GM23338 (cell line): ENCODE data around the gene BRSK1. TPM values are rescaled to one million over a fixed set of nuclear protein-coding genes. Genes with fewer than 3 reads are reported as not detected.
"Not testable (repeated sequence)": the region's sequence is repeated elsewhere in the genome, so short reads cannot be mapped to it uniquely, and the experiment has no call there.

Experiments used
- ATAC-seq: fragments of 200-7000 bp; cut with Tn5 transposase; 3 replicates; pipeline ENCODE4 v1.9.1; 2020
- DNase-seq: peaks from one replicate; pipeline ENCODE4 v3.0.0-alpha.2; 2015; ENCODE audit warnings: low spot score
- H2AFZ ChIP-seq: fragments of 200-600 bp; sonication (generic); 2 replicates; pipeline ENCODE4 v1.8.0; 2016; ENCODE audit warnings: antibody characterized with exemption, mild to moderate bottlenecking, moderate library complexity
- H3F3A ChIP-seq: fragments of 200-600 bp; sonication (generic); replicated peaks from 2 replicates; pipeline ENCODE4 v1.8.0; 2017; ENCODE audit warnings: antibody characterized with exemption, mixed run types, low read depth
- H3K27ac ChIP-seq: fragments of 200-600 bp; sonication (generic); 2 replicates; pipeline ENCODE4 v1.6.1; 2016; ENCODE audit warnings: low read depth
- H3K27me3 ChIP-seq: fragments of 200-600 bp; sonication (generic); 2 replicates; pipeline ENCODE4 v1.8.0; 2016; ENCODE audit warnings: mild to moderate bottlenecking, mixed run types, moderate library complexity; ENCODE audit not compliant: insufficient read depth
- H3K36me3 ChIP-seq: fragments of 200-600 bp; sonication (generic); 2 replicates; pipeline ENCODE4 v1.8.0; 2016; ENCODE audit warnings: mild to moderate bottlenecking; ENCODE audit not compliant: insufficient read depth
- H3K4me1 ChIP-seq: fragments of 200-600 bp; sonication (generic); 2 replicates; pipeline ENCODE4 v1.8.0; 2016; ENCODE audit warnings: mild to moderate bottlenecking, moderate library complexity; ENCODE audit not compliant: insufficient read depth
- H3K4me2 ChIP-seq: fragments of 200-600 bp; sonication (generic); 2 replicates; pipeline ENCODE4 v1.7.1; 2017; ENCODE audit warnings: mixed run types
- H3K4me3 ChIP-seq: fragments of 200-600 bp; sonication (generic); 2 replicates; pipeline ENCODE4 v1.6.1; 2016; ENCODE audit warnings: mixed run types
- H3K79me2 ChIP-seq: fragments of 200-600 bp; sonication (generic); replicated peaks from 2 replicates; pipeline ENCODE4 v1.8.0; 2017; ENCODE audit warnings: mild to moderate bottlenecking; ENCODE audit not compliant: insufficient read depth
- H3K9me2 ChIP-seq: fragments of 200-600 bp; sonication (generic); 2 replicates; pipeline ENCODE4 v1.8.0; 2017; ENCODE audit not compliant: insufficient read depth
- H4K20me1 ChIP-seq: fragments of 200-600 bp; sonication (generic); replicated peaks from 2 replicates; pipeline ENCODE4 v1.8.0; 2017; ENCODE audit warnings: mild to moderate bottlenecking; ENCODE audit not compliant: insufficient read depth
- H3K27ac Mint-ChIP-seq: 2 replicates; pipeline ENCODE4 v1.8.0; 2020; ENCODE audit warnings: inconsistent platforms, mild to moderate bottlenecking, moderate library complexity, mixed read lengths
- H3K27me3 Mint-ChIP-seq: 3 replicates; pipeline ENCODE4 v1.8.0; 2022; ENCODE audit warnings: low read depth, mild to moderate bottlenecking, moderate library complexity, mixed read lengths, inconsistent platforms; ENCODE audit not compliant: insufficient read depth, poor library complexity
- H3K36me3 Mint-ChIP-seq: 3 replicates; pipeline ENCODE4 v1.8.0; 2021; ENCODE audit warnings: low read depth, mild to moderate bottlenecking, inconsistent platforms, moderate library complexity, mixed read lengths
- H3K4me1 Mint-ChIP-seq: 3 replicates; pipeline ENCODE4 v1.8.0; 2020; ENCODE audit warnings: mild to moderate bottlenecking, inconsistent platforms, mixed read lengths
- H3K4me3 Mint-ChIP-seq: 3 replicates; pipeline ENCODE4 v1.8.0; 2021; ENCODE audit warnings: moderate library complexity, mild to moderate bottlenecking, inconsistent platforms, mixed read lengths
- H3K9me3 Mint-ChIP-seq: 3 replicates; pipeline ENCODE4 v1.8.0; 2020; ENCODE audit warnings: moderate library complexity, mild to moderate bottlenecking, inconsistent platforms, mixed read lengths
- CREB1 ChIP-seq: fragments of 250-450 bp; sonication (Bioruptor Pico); IDR thresholded peaks from 2 replicates; pipeline ENCODE4 v1.5.0; 2020; ENCODE audit warnings: low read depth, mild to moderate bottlenecking, moderate library complexity
- EZH2 ChIP-seq: fragments of 200-600 bp; sonication (generic); IDR thresholded peaks from one replicate; pipeline ENCODE4 v1.8.0; 2017; ENCODE audit warnings: antibody characterized with exemption, mild to moderate bottlenecking, low read depth; ENCODE audit not compliant: unreplicated experiment
- EZH2phosphoT487 ChIP-seq: fragments of 200-600 bp; sonication (generic); IDR thresholded peaks from one replicate; pipeline ENCODE4 v1.8.1; 2018; ENCODE audit warnings: antibody characterized with exemption; ENCODE audit not compliant: unreplicated experiment
- JUNB ChIP-seq: IDR thresholded peaks from one replicate; pipeline ENCODE4 v1.6.1; 2016; ENCODE audit warnings: antibody characterized with exemption; ENCODE audit not compliant: unreplicated experiment
- NANOG ChIP-seq: IDR thresholded peaks from 2 replicates; pipeline ENCODE4 v1.6.1; 2016; ENCODE audit warnings: antibody characterized with exemption, borderline replicate concordance
- POLR2AphosphoS5 ChIP-seq: IDR thresholded peaks from 2 replicates; pipeline ENCODE4 v1.6.1; 2016; ENCODE audit warnings: antibody characterized with exemption, low read depth
- ZNF114 ChIP-seq: fragments of 250-450 bp; sonication (Bioruptor Pico); IDR thresholded peaks from 2 replicates; pipeline ENCODE4 v1.5.0; 2020; ENCODE audit warnings: mild to moderate bottlenecking, moderate library complexity
- polyA plus RNA-seq: library from polyadenylated mRNA; unstranded; fragments of >200 nt; fragmentation: Nextera tagmentation; extraction: Ambion mirVana; gene quantifications from 2 replicates; pipeline ENCODE4 v1.2.1, GENCODE V29; 2016
- total RNA-seq: library from RNA; depleted of rRNA; stranded (reverse); fragments of >200 nt; shearing (Covaris generic); gene quantifications from 2 replicates; pipeline ENCODE4 v1.2.3, GENCODE V29; 2014
- TF ChIP-seq, protein P1 (sequence below): IDR thresholded peaks from 2 replicates; pipeline ENCODE4 v1.6.1; 2016; ENCODE audit warnings: antibody characterized with exemption
- TF ChIP-seq, protein P2 (sequence below): IDR thresholded peaks from one replicate; pipeline ENCODE4 v1.6.1; 2018; ENCODE audit warnings: antibody characterized with exemption; ENCODE audit not compliant: unreplicated experiment

BRSK1 gene
- total and polyA plus RNA-seq, 2 experiments from 2014 or later, result 2.3 to 17.2 TPM

DNA sequence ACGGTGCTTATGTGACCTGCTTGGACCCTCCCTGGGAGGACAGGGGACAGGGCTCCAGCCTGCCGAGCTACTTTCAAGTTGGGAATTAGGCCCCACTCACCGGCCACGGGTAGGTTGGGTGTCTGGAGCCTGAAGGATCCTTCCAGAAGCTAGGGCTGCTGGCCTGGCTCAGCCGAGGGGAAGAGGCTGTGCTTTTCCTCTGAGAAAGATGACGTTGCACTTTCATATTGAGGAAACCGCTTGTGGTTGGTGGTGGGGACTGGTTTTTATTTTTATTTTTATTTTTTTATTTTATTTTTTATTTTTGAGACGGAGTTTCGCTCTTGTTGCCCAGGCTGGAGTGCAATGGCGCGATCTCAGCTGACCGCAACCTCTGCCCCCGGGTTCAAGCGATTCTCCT lies 41.4 kb downstream of the BRSK1 start, which contains the start of gene TMEM150B:
TMEM150B (minus strand) TSS at position 170 of the 400 bp plus-strand sequence. CDS start 4,305 bp downstream, outside the sequence.
- Mint-ChIP-seq H3K27ac (no peak within 1 kb of the TSS; the same call in 1 of the 2 replicates), H3K27me3 (peaks cover 13% of the 10 kb centered on the region)
- H3K27me3 ChIP-seq, result no peaks in the 10 kb centered on the region

DNA sequence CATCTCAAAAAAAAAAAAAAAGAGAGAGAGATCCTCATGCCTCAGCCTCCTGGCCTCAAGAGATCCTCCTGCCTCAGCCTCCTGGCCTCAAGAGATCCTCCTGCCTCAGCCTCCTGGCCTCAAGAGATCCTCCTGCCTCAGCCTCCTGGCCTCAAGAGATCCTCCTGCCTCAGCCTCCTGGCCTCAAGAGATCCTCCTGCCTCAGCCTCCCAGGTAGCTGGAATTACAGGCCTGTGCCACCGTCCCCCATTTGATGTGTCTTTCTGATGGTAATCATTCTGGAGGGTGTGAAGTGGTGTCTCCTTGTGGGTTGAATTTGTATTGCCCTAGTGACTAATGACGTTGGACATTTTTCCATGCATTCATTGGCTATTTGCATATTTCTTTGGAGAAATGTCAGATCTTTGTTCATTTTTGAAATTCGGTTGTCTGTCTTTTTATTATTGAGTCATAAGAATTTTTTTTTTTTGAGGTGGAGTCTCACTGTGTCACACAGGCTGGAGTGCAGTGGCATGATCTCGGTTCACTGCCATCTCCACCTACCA lies 45.0 kb downstream of the BRSK1 start:
- DNase-seq, H3K4me2 ChIP-seq, ATAC-seq: not testable (repeated sequence)

More for the DNA sequence above, 41.4 kb downstream of the BRSK1 start, which contains the start of gene TMEM150B:
- TF ChIP-seq POLR2AphosphoS5 (no peak), EZH2phosphoT487 (no peak), NANOG (no peak), JUNB (no peak), ZNF114 (CRISPR knock-in tag) (no peak), CREB1 (CRISPR knock-in tag) (no peak), EZH2 (no peak)
- TF ChIP-seq, protein P1, sequence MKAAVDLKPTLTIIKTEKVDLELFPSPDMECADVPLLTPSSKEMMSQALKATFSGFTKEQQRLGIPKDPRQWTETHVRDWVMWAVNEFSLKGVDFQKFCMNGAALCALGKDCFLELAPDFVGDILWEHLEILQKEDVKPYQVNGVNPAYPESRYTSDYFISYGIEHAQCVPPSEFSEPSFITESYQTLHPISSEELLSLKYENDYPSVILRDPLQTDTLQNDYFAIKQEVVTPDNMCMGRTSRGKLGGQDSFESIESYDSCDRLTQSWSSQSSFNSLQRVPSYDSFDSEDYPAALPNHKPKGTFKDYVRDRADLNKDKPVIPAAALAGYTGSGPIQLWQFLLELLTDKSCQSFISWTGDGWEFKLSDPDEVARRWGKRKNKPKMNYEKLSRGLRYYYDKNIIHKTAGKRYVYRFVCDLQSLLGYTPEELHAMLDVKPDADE, result no peak
- TF ChIP-seq, protein P2, sequence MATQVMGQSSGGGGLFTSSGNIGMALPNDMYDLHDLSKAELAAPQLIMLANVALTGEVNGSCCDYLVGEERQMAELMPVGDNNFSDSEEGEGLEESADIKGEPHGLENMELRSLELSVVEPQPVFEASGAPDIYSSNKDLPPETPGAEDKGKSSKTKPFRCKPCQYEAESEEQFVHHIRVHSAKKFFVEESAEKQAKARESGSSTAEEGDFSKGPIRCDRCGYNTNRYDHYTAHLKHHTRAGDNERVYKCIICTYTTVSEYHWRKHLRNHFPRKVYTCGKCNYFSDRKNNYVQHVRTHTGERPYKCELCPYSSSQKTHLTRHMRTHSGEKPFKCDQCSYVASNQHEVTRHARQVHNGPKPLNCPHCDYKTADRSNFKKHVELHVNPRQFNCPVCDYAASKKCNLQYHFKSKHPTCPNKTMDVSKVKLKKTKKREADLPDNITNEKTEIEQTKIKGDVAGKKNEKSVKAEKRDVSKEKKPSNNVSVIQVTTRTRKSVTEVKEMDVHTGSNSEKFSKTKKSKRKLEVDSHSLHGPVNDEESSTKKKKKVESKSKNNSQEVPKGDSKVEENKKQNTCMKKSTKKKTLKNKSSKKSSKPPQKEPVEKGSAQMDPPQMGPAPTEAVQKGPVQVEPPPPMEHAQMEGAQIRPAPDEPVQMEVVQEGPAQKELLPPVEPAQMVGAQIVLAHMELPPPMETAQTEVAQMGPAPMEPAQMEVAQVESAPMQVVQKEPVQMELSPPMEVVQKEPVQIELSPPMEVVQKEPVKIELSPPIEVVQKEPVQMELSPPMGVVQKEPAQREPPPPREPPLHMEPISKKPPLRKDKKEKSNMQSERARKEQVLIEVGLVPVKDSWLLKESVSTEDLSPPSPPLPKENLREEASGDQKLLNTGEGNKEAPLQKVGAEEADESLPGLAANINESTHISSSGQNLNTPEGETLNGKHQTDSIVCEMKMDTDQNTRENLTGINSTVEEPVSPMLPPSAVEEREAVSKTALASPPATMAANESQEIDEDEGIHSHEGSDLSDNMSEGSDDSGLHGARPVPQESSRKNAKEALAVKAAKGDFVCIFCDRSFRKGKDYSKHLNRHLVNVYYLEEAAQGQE, result no peak
- 0 out of 2 replicates have a peak within 1 kb of the TSS, but pooled peaks have one; percentile 32 for H2AFZ ChIP-seq
- no peak for ATAC-seq
- H3K9me2 ChIP-seq, result no peaks in the 10 kb centered on the region
- H3F3A ChIP-seq, result 0 out of 2 replicates have a peak, but pooled peaks cover 4% of the 10 kb centered on the region
- Mint-ChIP-seq H3K4me3 (no peak within 1 kb of the TSS), H3K9me3 (no peaks in the 10 kb centered on the region; the same call in 2 of the 3 replicates), H3K36me3 (no peaks in the 10 kb centered on the region), H3K4me1 (peaks cover 11% of the 10 kb centered on the region)
- no peaks in the 10 kb centered on the region for H3K36me3 ChIP-seq
- peaks cover 2% of the 10 kb centered on the region; the same call in 1 of the 2 replicates for H3K4me1 ChIP-seq
- H3K27ac ChIP-seq, result no peak within 1 kb of the TSS
- no peaks in the 10 kb centered on the region for H4K20me1 ChIP-seq
- no peak for DNase-seq
- no peak within 1 kb of the TSS for H3K4me3 ChIP-seq
- H3K4me2 ChIP-seq, result no peak within 1 kb of the TSS
- H3K79me2 ChIP-seq, result no peaks in the 10 kb centered on the region

DNA sequence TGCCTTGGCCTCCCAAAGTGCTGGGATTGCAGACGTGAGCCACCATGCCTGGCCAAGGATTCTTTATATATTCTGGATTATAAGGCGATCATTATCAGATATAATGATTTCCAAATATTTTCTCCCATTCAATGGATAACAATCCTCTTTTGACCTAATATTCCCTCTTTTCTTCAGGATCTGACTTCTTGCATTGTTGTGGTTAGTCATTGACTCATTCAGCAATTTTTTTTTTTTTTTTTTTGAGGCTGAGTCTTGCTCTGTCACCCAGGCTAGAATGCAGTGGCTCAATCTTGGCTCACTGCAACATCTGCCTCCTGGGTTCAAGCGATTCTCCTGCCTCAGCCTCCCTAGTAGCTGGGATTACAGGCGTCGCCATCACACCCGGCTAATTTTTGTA lies 46.0 kb downstream of the BRSK1 start:
- not testable (repeated sequence) for ATAC-seq, H3K36me3 Mint-ChIP-seq

More for the DNA sequence above, 45.0 kb downstream of the BRSK1 start:
- not testable (repeated sequence) for H3K27ac ChIP-seq, H3K9me2 ChIP-seq, H3K27me3 ChIP-seq, H2AFZ ChIP-seq, H3K79me2 ChIP-seq, H3K4me1 Mint-ChIP-seq, H4K20me1 ChIP-seq, H3F3A ChIP-seq, H3K9me3 Mint-ChIP-seq, H3K4me1 ChIP-seq, H3K4me3 ChIP-seq, H3K4me3 Mint-ChIP-seq, H3K36me3 ChIP-seq, H3K36me3 Mint-ChIP-seq, H3K27ac Mint-ChIP-seq
- peaks cover 17% of the 10 kb centered on the region for H3K27me3 Mint-ChIP-seq

More for the DNA sequence above, 46.0 kb downstream of the BRSK1 start:
- H3K27me3 ChIP-seq, H3K4me2 ChIP-seq, H3K4me1 ChIP-seq, H4K20me1 ChIP-seq, H3K4me3 ChIP-seq, H3K79me2 ChIP-seq, H3K4me3 Mint-ChIP-seq, H3K4me1 Mint-ChIP-seq, H3K9me3 Mint-ChIP-seq, H3K27ac ChIP-seq, DNase-seq, H3K9me2 ChIP-seq, H3K27ac Mint-ChIP-seq, H3K36me3 ChIP-seq, H3F3A ChIP-seq, H2AFZ ChIP-seq: not testable (repeated sequence)
- peaks cover 14% of the 10 kb centered on the region for H3K27me3 Mint-ChIP-seq
